Neural cell (in vitro differentiated cells): ENCODE results near the gene SRP54.

Experiments used
- EP300 ChIP-seq: fragments of 450-650 bp; conservative IDR thresholded peaks from 2 replicates; pipeline ENCODE4 v1.6.1; 2014; ENCODE audit warnings: antibody characterized with exemption, mild to moderate bottlenecking, moderate library complexity; ENCODE audit not compliant: poor library complexity, severe bottlenecking
- MXI1 ChIP-seq: fragments of 450-650 bp; conservative IDR thresholded peaks from 2 replicates; pipeline ENCODE4 v1.6.1; 2014; ENCODE audit warnings: antibody characterized with exemption, mild to moderate bottlenecking; ENCODE audit not compliant: poor library complexity, severe bottlenecking
- POLR2AphosphoS5 ChIP-seq: IDR thresholded peaks from 2 replicates; pipeline ENCODE4 v1.6.1; 2012
- RAD21 ChIP-seq: fragments of 450-650 bp; conservative IDR thresholded peaks from 2 replicates; pipeline ENCODE4 v1.6.1; 2014; ENCODE audit warnings: antibody characterized with exemption, mild to moderate bottlenecking, moderate library complexity
- SMC3 ChIP-seq: fragments of 450-650 bp; conservative IDR thresholded peaks from 2 replicates; pipeline ENCODE4 v1.6.1; 2014; ENCODE audit warnings: antibody characterized with exemption, mild to moderate bottlenecking, moderate library complexity; ENCODE audit not compliant: poor library complexity
- TAF1 ChIP-seq: IDR thresholded peaks from 2 replicates; pipeline ENCODE4 v1.6.1; 2012; ENCODE audit warnings: low read depth
- TF ChIP-seq, protein P1 (sequence below): fragments of 450-650 bp; IDR thresholded peaks from 2 replicates; pipeline ENCODE4 v1.5.1; 2014; ENCODE audit warnings: antibody characterized with exemption, mild to moderate bottlenecking, moderate library complexity; ENCODE audit not compliant: poor library complexity, severe bottlenecking
- TF ChIP-seq, protein P2 (sequence below): IDR thresholded peaks from 2 replicates; pipeline ENCODE4 v1.6.1; 2012; ENCODE audit warnings: borderline replicate concordance

GRCh38 chr14:34983148-34983760, 462 bp downstream of the SRP54 start:
- TF ChIP-seq, protein P1, sequence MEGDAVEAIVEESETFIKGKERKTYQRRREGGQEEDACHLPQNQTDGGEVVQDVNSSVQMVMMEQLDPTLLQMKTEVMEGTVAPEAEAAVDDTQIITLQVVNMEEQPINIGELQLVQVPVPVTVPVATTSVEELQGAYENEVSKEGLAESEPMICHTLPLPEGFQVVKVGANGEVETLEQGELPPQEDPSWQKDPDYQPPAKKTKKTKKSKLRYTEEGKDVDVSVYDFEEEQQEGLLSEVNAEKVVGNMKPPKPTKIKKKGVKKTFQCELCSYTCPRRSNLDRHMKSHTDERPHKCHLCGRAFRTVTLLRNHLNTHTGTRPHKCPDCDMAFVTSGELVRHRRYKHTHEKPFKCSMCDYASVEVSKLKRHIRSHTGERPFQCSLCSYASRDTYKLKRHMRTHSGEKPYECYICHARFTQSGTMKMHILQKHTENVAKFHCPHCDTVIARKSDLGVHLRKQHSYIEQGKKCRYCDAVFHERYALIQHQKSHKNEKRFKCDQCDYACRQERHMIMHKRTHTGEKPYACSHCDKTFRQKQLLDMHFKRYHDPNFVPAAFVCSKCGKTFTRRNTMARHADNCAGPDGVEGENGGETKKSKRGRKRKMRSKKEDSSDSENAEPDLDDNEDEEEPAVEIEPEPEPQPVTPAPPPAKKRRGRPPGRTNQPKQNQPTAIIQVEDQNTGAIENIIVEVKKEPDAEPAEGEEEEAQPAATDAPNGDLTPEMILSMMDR = no peak
- TF ChIP-seq POLR2AphosphoS5 (no peak), RAD21 (no peak), MXI1 (no peak), EP300 (no peak), SMC3 (no peak), TAF1 (no peak)
- TF ChIP-seq, protein P2, sequence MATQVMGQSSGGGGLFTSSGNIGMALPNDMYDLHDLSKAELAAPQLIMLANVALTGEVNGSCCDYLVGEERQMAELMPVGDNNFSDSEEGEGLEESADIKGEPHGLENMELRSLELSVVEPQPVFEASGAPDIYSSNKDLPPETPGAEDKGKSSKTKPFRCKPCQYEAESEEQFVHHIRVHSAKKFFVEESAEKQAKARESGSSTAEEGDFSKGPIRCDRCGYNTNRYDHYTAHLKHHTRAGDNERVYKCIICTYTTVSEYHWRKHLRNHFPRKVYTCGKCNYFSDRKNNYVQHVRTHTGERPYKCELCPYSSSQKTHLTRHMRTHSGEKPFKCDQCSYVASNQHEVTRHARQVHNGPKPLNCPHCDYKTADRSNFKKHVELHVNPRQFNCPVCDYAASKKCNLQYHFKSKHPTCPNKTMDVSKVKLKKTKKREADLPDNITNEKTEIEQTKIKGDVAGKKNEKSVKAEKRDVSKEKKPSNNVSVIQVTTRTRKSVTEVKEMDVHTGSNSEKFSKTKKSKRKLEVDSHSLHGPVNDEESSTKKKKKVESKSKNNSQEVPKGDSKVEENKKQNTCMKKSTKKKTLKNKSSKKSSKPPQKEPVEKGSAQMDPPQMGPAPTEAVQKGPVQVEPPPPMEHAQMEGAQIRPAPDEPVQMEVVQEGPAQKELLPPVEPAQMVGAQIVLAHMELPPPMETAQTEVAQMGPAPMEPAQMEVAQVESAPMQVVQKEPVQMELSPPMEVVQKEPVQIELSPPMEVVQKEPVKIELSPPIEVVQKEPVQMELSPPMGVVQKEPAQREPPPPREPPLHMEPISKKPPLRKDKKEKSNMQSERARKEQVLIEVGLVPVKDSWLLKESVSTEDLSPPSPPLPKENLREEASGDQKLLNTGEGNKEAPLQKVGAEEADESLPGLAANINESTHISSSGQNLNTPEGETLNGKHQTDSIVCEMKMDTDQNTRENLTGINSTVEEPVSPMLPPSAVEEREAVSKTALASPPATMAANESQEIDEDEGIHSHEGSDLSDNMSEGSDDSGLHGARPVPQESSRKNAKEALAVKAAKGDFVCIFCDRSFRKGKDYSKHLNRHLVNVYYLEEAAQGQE = no peak
